T1000 (cell line): Measurements from ENCODE around the gene IRF2.

Source experiments
- DNase-seq: peaks from one replicate; lab custom pipeline; 2025; ENCODE audit warnings: mixed read lengths; lab: John Stamatoyannopoulos, UW

Gene IRF2

GRCh38 chr4:184409502-184409901 lies 64.8 kb downstream of the IRF2 start:
- DNase-seq, result no peak

GRCh38 chr4:184408684-184409081 lies 65.7 kb downstream of the IRF2 start:
- DNase-seq, result no peak

DNA sequence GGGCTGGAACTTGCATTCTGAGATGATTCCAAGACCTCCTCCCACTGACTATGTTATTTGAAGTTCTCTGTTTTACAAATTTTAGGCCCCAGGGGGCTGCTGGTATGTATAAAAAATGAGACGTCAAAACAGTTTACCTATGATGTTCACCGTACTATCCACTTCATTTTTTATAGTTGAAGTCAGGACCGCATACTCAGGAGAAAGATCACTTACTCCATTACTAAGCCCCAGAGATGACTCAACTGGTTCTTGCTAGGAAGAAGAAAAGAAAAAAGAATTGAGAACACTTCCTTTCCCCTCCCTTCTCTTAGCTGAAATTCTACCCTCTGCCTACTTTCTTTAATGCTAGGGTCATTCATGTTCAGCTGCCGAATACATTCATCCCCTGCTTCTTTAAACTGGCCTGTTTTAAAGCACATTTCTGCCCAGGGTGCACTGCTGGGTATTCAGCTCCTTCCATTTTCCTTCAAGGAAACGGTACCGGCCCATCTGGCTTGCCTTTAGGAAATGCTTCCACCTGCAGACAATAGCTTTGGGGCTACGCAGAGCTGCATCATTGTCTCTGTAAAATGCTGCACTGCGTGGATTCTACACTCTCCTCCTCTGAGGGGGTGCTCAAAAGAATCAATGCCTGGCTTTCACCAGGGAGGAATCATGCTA lies 66.2 kb downstream of the IRF2 start:
- DNase-seq, result no peak

- no peak for DNase-seq
Observed at GRCh38 chr4:184406958-184407391, 67.4 kb downstream of the IRF2 start.

DNA sequence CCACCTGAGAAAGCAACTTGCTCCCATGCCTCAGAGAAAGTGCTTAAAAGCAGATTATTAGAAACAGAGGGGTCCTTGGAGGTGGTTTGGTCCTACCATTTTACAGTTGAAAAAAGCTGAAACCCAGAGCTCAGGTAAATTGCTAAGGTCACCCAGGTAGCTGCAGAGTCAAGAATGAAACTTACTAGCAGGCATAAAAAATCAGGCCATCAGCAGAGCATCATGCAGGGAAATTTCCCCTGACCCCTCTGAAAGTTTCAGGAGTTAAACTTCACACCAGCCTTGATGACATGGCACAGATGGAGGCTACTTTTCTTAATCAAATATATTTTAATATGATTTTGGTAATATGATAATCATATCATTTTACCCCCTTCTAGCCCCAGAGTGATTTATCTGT lies 70.3 kb downstream of the IRF2 start:
- no peak for DNase-seq

- no peak for DNase-seq
Observed at GRCh38 chr4:184403384-184403781, 71.0 kb downstream of the IRF2 start.

DNA sequence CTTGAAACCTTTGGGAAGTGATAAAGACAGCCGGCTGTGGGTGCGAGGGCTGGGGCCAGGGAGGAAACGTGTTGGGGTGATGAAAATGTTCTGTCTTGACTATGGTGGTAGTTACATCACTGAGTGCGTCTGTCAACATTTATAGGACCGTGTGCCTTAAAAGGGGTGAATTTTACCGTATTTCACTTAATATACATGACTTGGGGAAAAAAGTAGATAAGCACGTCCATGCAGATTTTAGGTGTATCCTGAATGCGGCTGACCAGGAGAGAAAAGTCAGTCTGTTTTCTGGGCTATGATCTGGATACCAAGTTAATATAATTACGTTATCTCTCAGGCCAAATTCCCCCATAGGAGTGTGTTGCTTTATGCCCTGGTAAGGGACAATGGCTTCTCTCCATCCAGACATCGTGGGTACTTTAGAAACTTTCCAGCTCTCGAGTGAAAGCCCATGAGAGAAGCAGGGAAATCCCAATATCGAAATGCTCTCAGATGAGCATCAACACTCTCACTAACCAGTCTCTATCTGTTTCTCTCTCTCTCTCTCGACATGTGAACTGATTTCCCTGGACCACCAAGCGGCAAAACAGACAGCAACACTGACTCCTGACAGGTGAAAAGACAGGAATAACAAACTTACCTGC lies 71.5 kb downstream of the IRF2 start:
- no peak for DNase-seq

DNA sequence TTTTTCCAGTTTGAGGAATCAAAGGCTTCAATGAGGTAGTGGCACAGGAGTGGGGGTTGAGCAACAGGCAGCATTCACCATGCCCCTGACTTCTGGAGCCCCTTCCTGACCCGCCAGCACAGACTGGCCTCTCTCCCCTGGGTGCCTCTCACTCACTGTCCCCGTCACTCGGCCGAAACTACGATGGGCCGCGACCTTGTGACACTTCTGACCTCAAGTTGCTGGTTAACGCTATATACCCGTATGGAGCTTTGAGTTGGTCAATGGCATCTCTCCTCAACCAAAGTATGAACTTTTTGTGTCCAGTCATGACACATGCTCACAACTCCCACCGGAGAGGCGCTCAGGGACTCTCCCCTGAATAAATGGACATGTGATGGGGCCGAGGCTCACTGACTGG lies 72.1 kb downstream of the IRF2 start:
- no peak for DNase-seq

- DNase-seq, result no peak
Observed at GRCh38 chr4:184401397-184402171, 72.8 kb downstream of the IRF2 start.

- DNase-seq, result no peak
Observed at GRCh38 chr4:184400891-184401290, 73.5 kb downstream of the IRF2 start.

GRCh38 chr4:184400375-184400870 lies 73.9 kb downstream of the IRF2 start:
- no peak for DNase-seq

DNA sequence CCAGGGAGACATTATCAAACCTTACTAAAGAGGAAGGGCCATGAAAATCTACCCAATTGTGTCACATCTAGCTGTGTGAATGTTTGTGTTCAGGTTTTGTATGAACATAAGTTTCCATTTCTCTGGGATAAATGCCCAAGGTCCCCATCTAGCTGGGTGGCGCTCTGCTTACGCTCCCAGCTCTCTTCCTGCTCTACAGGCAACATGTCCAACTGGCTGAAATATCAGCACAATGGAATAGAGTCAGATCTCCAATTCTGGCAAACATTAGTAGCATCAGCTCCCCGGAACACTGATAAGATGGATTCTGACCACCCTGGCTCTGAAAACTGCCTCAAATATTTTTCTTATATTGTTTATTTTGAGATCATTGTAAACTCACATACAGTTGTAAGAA lies 74.8 kb downstream of the IRF2 start:
- no peak for DNase-seq

- no peak for DNase-seq
Observed at GRCh38 chr4:184398741-184399511, 75.4 kb downstream of the IRF2 start.

DNA sequence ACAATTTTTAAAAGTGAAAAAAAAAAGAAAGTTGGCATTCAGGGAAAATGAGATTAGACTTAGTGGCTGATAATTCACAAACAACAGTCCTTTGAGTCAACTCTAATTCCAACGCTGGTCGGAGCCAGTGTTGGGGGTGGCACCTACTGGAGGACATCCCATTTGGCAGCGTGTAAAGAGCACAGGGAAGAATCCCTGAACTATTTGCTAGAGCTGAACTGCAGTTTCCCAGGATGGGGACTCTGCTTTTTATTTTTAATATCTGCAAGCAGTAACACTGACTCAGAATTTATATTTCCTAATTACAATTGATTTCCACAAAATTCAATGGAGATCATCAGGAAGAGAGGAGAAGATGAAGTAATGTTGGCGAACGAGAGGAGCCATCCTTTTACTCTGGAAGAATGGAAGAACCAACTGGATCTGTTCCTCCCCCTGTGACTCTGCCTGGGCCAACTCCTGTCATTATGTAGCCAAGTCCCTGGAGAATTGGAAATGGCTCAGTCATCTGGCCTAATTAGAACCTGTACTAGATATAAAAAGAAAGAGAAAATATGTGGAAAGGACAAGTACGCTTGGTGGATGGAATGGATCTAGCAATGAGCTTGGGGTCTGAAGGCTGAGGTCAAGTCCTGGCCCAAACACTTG lies 76.7 kb downstream of the IRF2 start:
- DNase-seq, result no peak

GRCh38 chr4:184396570-184397515 lies 77.5 kb downstream of the IRF2 start:
- no peak for DNase-seq

DNA sequence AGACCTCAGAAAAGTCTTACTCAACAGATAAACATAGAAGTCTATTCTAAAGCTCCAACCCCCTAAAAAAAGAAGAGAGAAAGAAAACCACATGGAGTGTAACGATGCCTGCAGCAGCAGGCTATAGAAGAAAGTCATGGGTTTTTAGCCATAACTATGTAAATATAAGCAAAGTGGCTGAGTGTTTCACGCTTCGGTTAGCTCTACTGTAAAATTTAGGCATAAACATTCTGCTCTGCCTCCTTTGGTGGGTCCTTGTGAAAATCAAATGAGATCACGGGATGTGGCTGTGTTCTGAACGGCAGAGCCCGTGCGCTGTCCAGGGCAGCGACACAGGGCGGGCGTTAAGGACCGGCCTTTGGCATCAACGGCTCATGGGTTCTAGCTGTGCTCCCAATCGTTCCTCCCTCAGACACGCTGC lies 78.4 kb downstream of the IRF2 start:
- DNase-seq, result no peak

GRCh38 chr4:184395451-184395917 lies 78.9 kb downstream of the IRF2 start:
- no peak for DNase-seq

DNA sequence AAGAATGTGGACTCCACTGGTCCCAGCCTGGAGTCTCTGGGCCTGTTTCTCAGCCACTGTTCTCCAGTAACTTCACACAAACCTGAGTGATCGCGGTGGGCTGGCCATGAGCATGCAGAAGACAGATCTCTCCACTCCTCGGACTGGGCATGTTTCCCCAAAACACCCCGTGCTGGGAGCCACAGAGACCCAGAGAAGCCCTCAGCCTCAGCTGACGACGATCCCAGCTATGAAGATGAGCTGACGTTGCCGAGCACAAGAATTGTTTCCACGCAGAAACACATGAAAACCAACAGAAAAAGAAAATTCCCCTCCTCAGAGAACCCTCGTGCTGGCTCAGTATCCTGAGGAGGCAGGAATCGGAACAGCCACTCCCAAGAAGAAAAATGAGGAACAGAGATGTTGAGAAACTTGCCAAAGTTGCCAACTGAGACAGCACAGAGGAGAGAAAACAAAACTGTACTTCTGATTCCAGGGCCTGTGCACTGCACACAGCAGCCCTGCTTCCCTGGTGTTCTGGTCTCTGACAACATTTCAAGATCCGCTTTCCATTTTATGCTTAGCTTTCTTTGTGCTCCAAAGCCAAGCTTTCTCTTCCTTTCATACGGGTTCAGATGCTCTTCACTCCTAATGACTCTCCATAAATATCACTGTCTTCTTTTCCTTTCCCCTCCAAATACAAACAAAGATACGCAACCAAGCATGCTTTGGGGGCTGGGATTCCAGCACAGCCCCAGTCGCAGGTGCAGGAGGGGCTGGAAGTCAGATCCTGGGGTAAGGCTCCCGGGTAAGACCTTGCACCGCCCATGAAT lies 81.4 kb downstream of the IRF2 start:
- DNase-seq, result no peak

GRCh38 chr4:184392316-184392715 lies 82.0 kb downstream of the IRF2 start:
- DNase-seq, result no peak
